AG04450 (cell line): ENCODE data around the gene ADGB. TPM values are rescaled to one million over a fixed set of nuclear protein-coding genes. Genes with fewer than 3 reads are reported as not detected.
A peak's percentile ranks its signal among the peaks of the same experiment; 100 is the strongest.

Experiments used
- CTCF ChIA-PET: fragments of 300-600, 350-600 bp; formaldehyde crosslinking; extraction: SDS; loops from one replicate; lab custom pipeline; 2022; ENCODE audit warnings: antibody characterized with exemption, inconsistent platforms; lab: Charles Lee
- POLR2A ChIA-PET: fragments of 350-600 bp; formaldehyde crosslinking; extraction: SDS; loops from one replicate; lab custom pipeline; 2021; ENCODE audit warnings: antibody characterized with exemption, inconsistent platforms; lab: Yijun Ruan, JAX
- DNase-seq: peaks from one replicate; pipeline ENCODE4 v3.0.0-alpha.2; 2011; ENCODE audit warnings: low read depth, low spot score
- H3K27ac ChIP-seq: one replicate; pipeline ENCODE4 v1.5.1; 2012; ENCODE audit warnings: low read depth, low read length, control low read depth
- H3K27me3 ChIP-seq: one replicate; pipeline ENCODE4 v1.6.0; 2012; ENCODE audit warnings: low read length; ENCODE audit not compliant: control insufficient read depth, insufficient read depth
- H3K4me3 ChIP-seq: 2 replicates; pipeline ENCODE4 v1.5.1; 2011; ENCODE audit warnings: mild to moderate bottlenecking, low read depth, low read length, control low read depth
- H3K9me3 ChIP-seq: 2 replicates; pipeline ENCODE4 v1.5.1; 2012; ENCODE audit warnings: low read length; ENCODE audit not compliant: control insufficient read depth, insufficient read depth
- polyA plus RNA-seq: library from polyadenylated mRNA; depleted of rRNA; stranded (reverse); fragments of >200 nt; gene quantifications from 2 replicates; pipeline ENCODE4 v1.2.3, GENCODE V29; 2011
- TF ChIP-seq, protein P1 (sequence below): IDR thresholded peaks from 2 replicates; pipeline ENCODE4 v1.5.1; 2011; ENCODE audit warnings: low read depth, low read length, control low read depth, inconsistent platforms

ADGB gene
- polyA plus RNA-seq, 1 experiment, result not detected

GRCh38 chr6:146856296-146856695, 257.5 kb downstream of the ADGB start:
- no peak for DNase-seq
- ChIA-PET CTCF (interaction anchor here (0.6 to 1.1 kb wide), 10 partner anchors 9 to 1310 kb away, joined by 3 to 5 read pairs (median 3); no protein-coding TSS in a partner anchor), POLR2A (no interaction called here)
- H3K27me3 ChIP-seq, result no peaks in the 10 kb centered on the region
- TF ChIP-seq, protein P1, sequence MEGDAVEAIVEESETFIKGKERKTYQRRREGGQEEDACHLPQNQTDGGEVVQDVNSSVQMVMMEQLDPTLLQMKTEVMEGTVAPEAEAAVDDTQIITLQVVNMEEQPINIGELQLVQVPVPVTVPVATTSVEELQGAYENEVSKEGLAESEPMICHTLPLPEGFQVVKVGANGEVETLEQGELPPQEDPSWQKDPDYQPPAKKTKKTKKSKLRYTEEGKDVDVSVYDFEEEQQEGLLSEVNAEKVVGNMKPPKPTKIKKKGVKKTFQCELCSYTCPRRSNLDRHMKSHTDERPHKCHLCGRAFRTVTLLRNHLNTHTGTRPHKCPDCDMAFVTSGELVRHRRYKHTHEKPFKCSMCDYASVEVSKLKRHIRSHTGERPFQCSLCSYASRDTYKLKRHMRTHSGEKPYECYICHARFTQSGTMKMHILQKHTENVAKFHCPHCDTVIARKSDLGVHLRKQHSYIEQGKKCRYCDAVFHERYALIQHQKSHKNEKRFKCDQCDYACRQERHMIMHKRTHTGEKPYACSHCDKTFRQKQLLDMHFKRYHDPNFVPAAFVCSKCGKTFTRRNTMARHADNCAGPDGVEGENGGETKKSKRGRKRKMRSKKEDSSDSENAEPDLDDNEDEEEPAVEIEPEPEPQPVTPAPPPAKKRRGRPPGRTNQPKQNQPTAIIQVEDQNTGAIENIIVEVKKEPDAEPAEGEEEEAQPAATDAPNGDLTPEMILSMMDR, result no peak
- no peak overlapping the region for H3K4me3 ChIP-seq
- no peaks in the 10 kb centered on the region for H3K9me3 ChIP-seq
- no peak overlapping the region for H3K27ac ChIP-seq

GRCh38 chr6:146857180-146857979, 258.6 kb downstream of the ADGB start:
- ChIA-PET POLR2A (no interaction called here), CTCF (interaction anchor here (0.7 to 1.1 kb wide), 5 partner anchors 10 to 526 kb away, joined by 3 to 5 read pairs (median 4); no protein-coding TSS in a partner anchor)
- DNase-seq, result peak; percentile 81
- peak overlapping the region; percentile 36 for H3K4me3 ChIP-seq
- H3K27me3 ChIP-seq, result no peaks in the 10 kb centered on the region
- H3K9me3 ChIP-seq, result no peaks in the 10 kb centered on the region
- TF ChIP-seq, protein P1, result peak; percentile 94
- peak overlapping the region; percentile 77 for H3K27ac ChIP-seq

GRCh38 chr6:146857980-146858347, 259.2 kb downstream of the ADGB start:
- TF ChIP-seq, protein P1, result no peak
- ChIA-PET POLR2A (no interaction called here), CTCF (interaction anchor here (0.8 to 1.3 kb wide), 3 partner anchors 11 to 463 kb away, joined by 3 read pairs; no protein-coding TSS in a partner anchor)
- Histone ChIP-seq H3K9me3 (no peaks in the 10 kb centered on the region), H3K27me3 (no peaks in the 10 kb centered on the region), H3K27ac (peak overlapping the region; percentile 77), H3K4me3 (peak overlapping the region; percentile 36; the same call in 1 of the 2 replicates)
- DNase-seq, result no peak

- H3K4me3 ChIP-seq, result no peak overlapping the region
- DNase-seq, result no peak
- POLR2A ChIA-PET, result no interaction called here
- no peaks in the 10 kb centered on the region for H3K9me3 ChIP-seq
- CTCF ChIA-PET, result interaction anchor here (0.7 to 1.3 kb wide), 2 partner anchors 43 to 425 kb away, joined by 3 to 5 read pairs; no protein-coding TSS in a partner anchor
- TF ChIP-seq, protein P1, result no peak
- H3K27me3 ChIP-seq, result no peaks in the 10 kb centered on the region
- H3K27ac ChIP-seq, result no peak overlapping the region
Measured at GRCh38 chr6:146859206-146859605, 260.4 kb downstream of the ADGB start.
